Subcutaneous adipose tissue (tissue), 4 donors: Measurements from ENCODE around the gene EIF4ENIF1. TPM values are rescaled to one million over a fixed set of nuclear protein-coding genes. Genes with fewer than 3 reads are reported as not detected.

ENCODE experiments used
- CTCF ChIP-seq: fragments of 450-650 bp; IDR thresholded peaks from one replicate; pipeline ENCODE4 v1.5.1; 2016; ENCODE audit warnings: low read depth, mild to moderate bottlenecking, control low read depth, antibody characterized with exemption, moderate library complexity
- total RNA-seq, 4 donors: library from RNA; depleted of rRNA; stranded (reverse); fragments of >200 nt; gene quantifications; one replicate each; pipeline ENCODE4 v1.1.0, GENCODE V29; 2016

The EIF4ENIF1 gene
- total RNA-seq, 4 donors from 2014 or later: 10.5 to 19.6 (median 15.3) TPM

- no peak for TF ChIP-seq CTCF
These were observed 7.7 kb upstream of the EIF4ENIF1 start for GRCh38 chr22:31497148-31497938.

DNA sequence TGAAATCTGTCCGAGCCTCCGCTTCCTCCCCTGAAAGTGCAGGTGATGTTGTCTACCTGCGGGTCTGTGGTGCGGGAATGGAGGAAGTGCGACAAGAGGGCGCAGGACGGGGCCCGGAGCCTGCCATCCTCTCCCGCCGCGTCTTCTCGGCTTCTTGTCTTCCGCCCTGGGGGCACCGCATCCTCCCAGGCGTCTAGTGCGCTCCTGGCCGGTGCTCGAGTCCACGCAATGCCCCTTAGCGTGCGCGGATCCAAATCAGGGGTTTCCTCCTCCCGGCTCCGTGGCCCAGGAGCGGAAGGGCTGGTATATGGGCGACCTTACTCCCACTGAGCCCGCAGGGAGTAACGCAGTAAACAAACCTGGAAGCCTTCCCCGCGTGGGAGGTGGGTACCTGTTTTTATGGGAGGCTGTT is 7.1 kb upstream of the EIF4ENIF1 start:
- no peak for TF ChIP-seq CTCF

DNA sequence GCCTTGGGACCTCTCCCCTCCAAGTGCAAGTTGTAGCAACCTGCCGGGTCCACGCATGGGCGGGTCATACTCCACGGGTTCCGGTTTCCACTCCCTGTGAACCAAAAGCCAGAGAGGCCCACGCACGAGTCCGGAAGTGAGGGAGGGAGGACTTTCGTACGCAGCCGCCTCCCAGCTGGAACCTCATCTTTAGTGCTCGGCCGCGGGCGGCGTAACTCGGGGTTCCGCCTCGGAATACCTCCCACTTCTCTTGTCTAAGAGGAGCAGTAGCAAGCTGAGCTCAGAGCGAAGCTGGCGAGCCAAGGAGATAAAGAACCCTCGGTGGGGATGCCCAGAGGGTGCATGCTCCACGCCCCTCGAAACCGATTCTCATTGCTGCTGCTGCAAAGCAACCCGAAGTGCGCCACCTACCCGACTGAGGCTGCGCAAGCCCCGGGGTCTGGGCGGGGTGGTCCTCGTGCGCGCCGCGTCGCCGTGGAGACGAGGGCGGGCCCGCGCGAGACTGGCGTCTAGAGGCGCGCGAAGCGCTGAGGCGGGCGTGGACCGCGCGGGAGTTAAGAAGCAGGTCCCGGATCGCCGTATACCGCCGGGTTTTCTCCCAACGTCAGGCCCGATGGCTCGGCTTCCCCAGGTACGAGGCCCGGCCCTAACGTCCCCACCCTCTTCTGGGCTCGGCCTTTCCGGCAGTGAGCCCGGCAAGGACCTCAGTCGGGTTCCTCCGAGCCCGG is 6.5 kb upstream of the EIF4ENIF1 start, which contains the start of gene SFI1:
TSS of gene SFI1 (plus strand) at position 530 of the 728 bp plus-strand sequence. CDS start 11,749 bp downstream, outside the sequence.
- TF ChIP-seq CTCF: no peak

GRCh38 chr22:31495343-31495742 is 5.7 kb upstream of the EIF4ENIF1 start:
- no peak for TF ChIP-seq CTCF

GRCh38 chr22:31492151-31492550 is 2.5 kb upstream of the EIF4ENIF1 start:
- TF ChIP-seq CTCF: no peak

DNA sequence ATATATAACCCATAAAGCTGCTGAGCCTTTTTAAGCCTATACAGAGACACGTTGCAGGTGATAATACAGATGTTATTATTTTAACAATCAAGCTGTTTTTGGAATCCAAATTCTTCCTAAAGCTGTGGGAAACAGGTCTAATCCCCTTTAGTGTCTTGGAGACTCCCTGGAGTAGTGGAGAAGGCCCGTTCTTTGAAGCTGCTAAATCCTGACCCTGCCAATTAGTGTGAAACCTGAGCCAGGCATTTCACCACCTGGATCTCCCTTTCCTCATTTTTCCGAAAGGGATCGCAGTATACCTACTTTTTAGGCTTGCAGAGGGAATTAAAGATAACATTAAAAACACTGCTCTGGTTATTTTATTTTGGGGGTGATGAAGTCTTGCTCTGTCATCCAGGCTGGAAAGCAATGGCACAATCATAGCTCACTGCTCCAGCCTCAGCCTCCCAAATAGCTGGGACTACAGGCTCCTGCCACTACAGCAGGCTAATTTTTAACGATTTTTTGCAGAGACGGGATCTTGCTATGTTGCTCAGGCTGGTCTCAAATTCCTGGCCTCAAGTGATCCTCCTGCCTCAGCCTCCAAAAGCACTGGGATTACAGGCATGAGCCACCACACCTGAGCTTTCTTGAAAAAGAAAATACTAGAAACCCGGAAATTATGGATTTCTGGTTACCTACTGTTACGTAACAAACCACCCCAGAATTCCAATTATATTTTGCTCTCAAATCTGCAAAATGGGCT is 1.7 kb upstream of the EIF4ENIF1 start:
- no peak for TF ChIP-seq CTCF
